ENCODE data around the gene STAT1. TPM values are rescaled to one million over a fixed set of nuclear protein-coding genes. Genes with fewer than 3 reads are reported as not detected.

STAT1 gene
- total and polyA plus RNA-seq, 2 donors (not counting 1 experiment from before 2014, with no cell fraction given), result 128 to 171 TPM

GRCh38 chr2:191059308-191059707 is 45.3 kb upstream of the STAT1 start:
- H3K9ac ChIP-seq (ENCODE audit: insufficient read depth, low read length), result no peak overlapping the region
- no peaks in the 10 kb centered on the region for H3K36me3 ChIP-seq (ENCODE audit: control insufficient read depth, insufficient read depth, low read length)
- no peak overlapping the region for H3K4me3 ChIP-seq (replicated peaks in 1 of 4; ENCODE audit: control extremely low read depth in 1 of 4, insufficient read depth in 1 of 4, low read depth in 3 of 4, low read length in 4 of 4)
- no peaks in the 10 kb centered on the region for H3K4me1 ChIP-seq (ENCODE audit: control insufficient read depth, extremely low read depth, insufficient read depth, low read length)
- no peak overlapping the region for H2AFZ ChIP-seq (ENCODE audit: low read length)
- H3K27me3 ChIP-seq (ENCODE audit: control insufficient read depth, insufficient read depth, low read length), result no peaks in the 10 kb centered on the region
- no peaks in the 10 kb centered on the region for H3K79me2 ChIP-seq (ENCODE audit: control insufficient read depth, insufficient read depth, low read length)
- no peak overlapping the region for H3K4me2 ChIP-seq (ENCODE audit: extremely low read depth, insufficient read depth, low read length)
- no peak overlapping the region for H3K27ac ChIP-seq (ENCODE audit: insufficient read depth, low read length)
- H4K20me1 ChIP-seq (ENCODE audit: control insufficient read depth, extremely low read depth, insufficient read depth, low read length), result no peaks in the 10 kb centered on the region
- TF ChIP-seq EZH2 (IDR thresholded peaks at IDR 0.05; ENCODE audit: low read length, missing control alignments), result no peak
- no peak for TF ChIP-seq CTCF (conservative IDR thresholded peaks at IDR 0.05 in 1 of 2, IDR thresholded peaks at IDR 0.05 in 1 of 2; ENCODE audit: low read depth in 1 of 2, low read length in 2 of 2)
- DNase-seq (ENCODE audit: low read depth in 2 of 2), result peak in 1 of 2 donors; percentile 25
- no peaks in the 10 kb centered on the region for H3K9me3 ChIP-seq (ENCODE audit: control insufficient read depth, insufficient read depth, low read depth, low read length)

- DNase-seq (ENCODE audit: low read depth in 2 of 2), result no peak
- Histone ChIP-seq H3K36me3 (ENCODE audit: control insufficient read depth, insufficient read depth, low read length) (no peaks in the 10 kb centered on the region), H3K4me3 (replicated peaks in 1 of 4; ENCODE audit: control extremely low read depth in 1 of 4, insufficient read depth in 1 of 4, low read depth in 3 of 4, low read length in 4 of 4) (no peak overlapping the region), H3K27ac (ENCODE audit: insufficient read depth, low read length) (no peak overlapping the region), H3K9me3 (ENCODE audit: control insufficient read depth, insufficient read depth, low read depth, low read length) (no peaks in the 10 kb centered on the region), H3K4me1 (ENCODE audit: control insufficient read depth, extremely low read depth, insufficient read depth, low read length) (peaks cover 9% of the 10 kb centered on the region), H3K9ac (ENCODE audit: insufficient read depth, low read length) (no peak overlapping the region), H2AFZ (ENCODE audit: low read length) (peak overlapping the region; percentile 26), H3K27me3 (ENCODE audit: control insufficient read depth, insufficient read depth, low read length) (no peaks in the 10 kb centered on the region), H4K20me1 (ENCODE audit: control insufficient read depth, extremely low read depth, insufficient read depth, low read length) (no peaks in the 10 kb centered on the region), H3K4me2 (ENCODE audit: extremely low read depth, insufficient read depth, low read length) (no peak overlapping the region), H3K79me2 (ENCODE audit: control insufficient read depth, insufficient read depth, low read length) (no peaks in the 10 kb centered on the region)
- TF ChIP-seq EZH2 (IDR thresholded peaks at IDR 0.05; ENCODE audit: low read length, missing control alignments) (no peak), CTCF (conservative IDR thresholded peaks at IDR 0.05 in 1 of 2, IDR thresholded peaks at IDR 0.05 in 1 of 2; ENCODE audit: low read depth in 1 of 2, low read length in 2 of 2) (no peak)
Measured at GRCh38 chr2:191056228-191056627, 42.3 kb upstream of the STAT1 start.

GRCh38 chr2:191053256-191053655 is 39.3 kb upstream of the STAT1 start:
- Histone ChIP-seq H3K4me3 (replicated peaks in 1 of 4; ENCODE audit: control extremely low read depth in 1 of 4, insufficient read depth in 1 of 4, low read depth in 3 of 4, low read length in 4 of 4) (no peak overlapping the region), H3K9me3 (ENCODE audit: control insufficient read depth, insufficient read depth, low read depth, low read length) (no peaks in the 10 kb centered on the region), H3K79me2 (ENCODE audit: control insufficient read depth, insufficient read depth, low read length) (no peaks in the 10 kb centered on the region), H3K4me1 (ENCODE audit: control insufficient read depth, extremely low read depth, insufficient read depth, low read length) (peaks cover 12% of the 10 kb centered on the region), H3K4me2 (ENCODE audit: extremely low read depth, insufficient read depth, low read length) (no peak overlapping the region), H4K20me1 (ENCODE audit: control insufficient read depth, extremely low read depth, insufficient read depth, low read length) (no peaks in the 10 kb centered on the region), H2AFZ (ENCODE audit: low read length) (no peak overlapping the region), H3K9ac (ENCODE audit: insufficient read depth, low read length) (no peak overlapping the region), H3K36me3 (ENCODE audit: control insufficient read depth, insufficient read depth, low read length) (no peaks in the 10 kb centered on the region), H3K27me3 (ENCODE audit: control insufficient read depth, insufficient read depth, low read length) (no peaks in the 10 kb centered on the region), H3K27ac (ENCODE audit: insufficient read depth, low read length) (no peak overlapping the region)
- TF ChIP-seq CTCF (conservative IDR thresholded peaks at IDR 0.05 in 1 of 2, IDR thresholded peaks at IDR 0.05 in 1 of 2; ENCODE audit: low read depth in 1 of 2, low read length in 2 of 2) (no peak), EZH2 (IDR thresholded peaks at IDR 0.05; ENCODE audit: low read length, missing control alignments) (no peak)
- no peak for DNase-seq (ENCODE audit: low read depth in 2 of 2)
